Measurements from ENCODE around the gene CDH18.

The CDH18 gene, protein sequence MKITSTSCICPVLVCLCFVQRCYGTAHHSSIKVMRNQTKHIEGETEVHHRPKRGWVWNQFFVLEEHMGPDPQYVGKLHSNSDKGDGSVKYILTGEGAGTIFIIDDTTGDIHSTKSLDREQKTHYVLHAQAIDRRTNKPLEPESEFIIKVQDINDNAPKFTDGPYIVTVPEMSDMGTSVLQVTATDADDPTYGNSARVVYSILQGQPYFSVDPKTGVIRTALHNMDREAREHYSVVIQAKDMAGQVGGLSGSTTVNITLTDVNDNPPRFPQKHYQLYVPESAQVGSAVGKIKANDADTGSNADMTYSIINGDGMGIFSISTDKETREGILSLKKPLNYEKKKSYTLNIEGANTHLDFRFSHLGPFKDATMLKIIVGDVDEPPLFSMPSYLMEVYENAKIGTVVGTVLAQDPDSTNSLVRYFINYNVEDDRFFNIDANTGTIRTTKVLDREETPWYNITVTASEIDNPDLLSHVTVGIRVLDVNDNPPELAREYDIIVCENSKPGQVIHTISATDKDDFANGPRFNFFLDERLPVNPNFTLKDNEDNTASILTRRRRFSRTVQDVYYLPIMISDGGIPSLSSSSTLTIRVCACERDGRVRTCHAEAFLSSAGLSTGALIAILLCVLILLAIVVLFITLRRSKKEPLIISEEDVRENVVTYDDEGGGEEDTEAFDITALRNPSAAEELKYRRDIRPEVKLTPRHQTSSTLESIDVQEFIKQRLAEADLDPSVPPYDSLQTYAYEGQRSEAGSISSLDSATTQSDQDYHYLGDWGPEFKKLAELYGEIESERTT

DNA sequence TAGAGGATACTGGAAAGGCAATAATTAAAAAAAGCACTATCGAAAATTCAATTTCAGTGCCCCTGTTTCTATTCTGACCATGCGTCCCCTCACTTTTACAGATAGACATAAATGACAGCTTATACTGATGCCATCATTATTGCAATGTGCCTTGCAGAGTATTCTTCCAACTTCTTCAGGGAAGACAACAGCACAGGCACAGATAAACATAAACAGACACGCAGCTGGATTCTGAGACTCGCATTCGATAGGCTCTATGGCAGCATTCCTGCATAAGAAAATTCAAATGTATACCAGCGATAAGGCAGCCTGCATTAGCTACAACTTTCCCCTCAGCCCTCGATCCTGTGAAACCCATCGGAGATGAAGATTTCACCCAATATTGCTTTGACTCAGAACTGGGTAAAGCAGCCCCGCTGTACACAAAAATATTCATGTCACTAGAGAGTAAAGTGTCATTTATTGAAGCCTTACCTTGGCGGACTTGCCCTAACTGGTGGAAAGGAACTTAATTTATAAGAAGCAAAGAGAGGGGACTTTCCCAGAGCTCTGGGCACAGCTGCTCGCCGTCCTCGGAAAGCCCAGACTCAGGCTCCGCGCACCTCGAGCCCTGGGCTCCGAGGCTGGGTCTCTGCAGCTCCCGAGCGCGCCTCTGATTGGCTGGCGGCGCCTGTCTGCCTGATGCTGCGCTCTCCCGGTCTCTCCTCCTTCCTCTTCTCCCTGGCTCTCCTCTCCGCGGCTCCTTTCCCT lies at the start of gene CDH18:
Gene CDH18 (minus strand): TSS at position 589 of the 750 bp plus-strand sequence. CDS start 149,214 bp downstream, outside the sequence.
- DNase-seq (ENCODE audit: low spot score): peak; percentile 26

DNA sequence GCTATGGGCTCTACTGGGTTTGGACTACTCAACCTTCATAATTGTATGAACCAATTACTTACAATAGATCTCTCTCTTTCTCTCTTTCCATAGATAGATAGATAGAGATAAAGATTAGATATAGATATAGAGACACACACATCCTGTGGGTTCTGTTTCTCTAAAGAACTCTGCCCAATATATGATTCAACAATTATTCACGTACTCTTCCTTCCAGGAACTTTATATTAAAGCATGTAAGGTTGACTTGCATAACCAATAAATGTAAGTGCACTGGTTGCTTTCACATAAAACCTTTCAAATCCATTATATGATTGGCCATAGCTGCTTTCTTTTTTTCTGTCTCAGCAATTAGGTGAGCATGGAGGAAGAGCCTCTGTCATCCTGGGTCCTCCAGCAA lies 46.7 kb upstream of the CDH18 start:
- no peak for DNase-seq (ENCODE audit: low spot score)

DNA sequence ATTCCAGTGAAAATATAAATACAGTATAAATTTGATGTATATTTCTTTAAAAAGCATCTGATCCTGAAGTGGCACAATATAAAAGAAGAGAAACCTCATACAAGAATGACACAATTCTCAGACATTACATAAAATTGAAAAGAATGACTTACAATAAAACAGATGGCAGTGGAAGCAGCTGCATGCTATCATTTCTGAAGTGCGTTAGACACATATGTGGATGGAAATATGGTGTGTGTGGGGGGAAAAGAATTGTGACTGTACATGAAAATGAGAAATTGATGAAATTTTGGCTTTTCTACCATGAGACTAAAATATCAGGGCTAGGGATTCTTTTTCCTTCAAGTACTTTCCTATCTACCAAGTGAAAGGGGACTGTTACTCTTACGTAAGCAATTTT lies 45.9 kb upstream of the CDH18 start:
- no peak for DNase-seq (ENCODE audit: low spot score)

- DNase-seq (ENCODE audit: low spot score): no peak
Measured at GRCh38 chr5:20032896-20033295, 44.9 kb upstream of the CDH18 start.

DNA sequence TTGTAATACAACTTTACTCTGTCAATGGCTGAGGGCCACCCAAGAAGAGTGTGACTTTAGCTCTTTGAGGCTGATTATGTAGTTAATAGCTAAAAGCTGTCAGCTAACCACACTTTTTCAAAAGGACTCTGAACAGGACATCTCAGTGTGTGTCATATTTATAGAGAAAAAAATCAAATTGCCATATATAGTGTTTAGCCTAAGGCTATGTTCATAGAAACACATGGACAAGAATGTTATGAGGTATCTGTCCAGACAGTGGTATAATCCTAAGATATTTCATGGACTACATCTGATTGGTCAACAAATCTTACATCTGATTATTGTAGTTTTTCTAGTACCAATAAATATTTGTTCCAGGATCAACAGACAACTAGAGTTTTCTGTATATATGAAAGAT lies 42.1 kb upstream of the CDH18 start:
- no peak for DNase-seq (ENCODE audit: low spot score)

DNA sequence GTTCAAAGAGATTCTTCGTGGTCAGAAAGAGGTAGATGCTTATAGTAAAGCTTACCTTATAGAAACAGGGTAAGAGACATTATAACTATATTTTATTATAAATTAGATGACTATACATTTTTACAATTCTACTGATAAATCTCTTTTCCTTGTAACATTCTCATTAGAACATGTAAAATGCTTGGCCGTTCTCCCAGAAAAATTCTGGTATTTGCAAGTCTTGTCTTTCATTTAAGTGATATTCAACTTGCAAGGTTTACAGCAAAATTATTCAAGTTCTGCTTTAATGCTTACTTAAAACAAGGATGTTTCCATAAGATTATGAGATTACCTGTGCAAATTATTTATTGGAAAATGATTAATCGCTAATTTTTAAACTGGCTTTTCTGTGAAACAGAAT lies 41.3 kb upstream of the CDH18 start:
- no peak for DNase-seq (ENCODE audit: low spot score)

GRCh38 chr5:20028506-20028905 lies 40.5 kb upstream of the CDH18 start:
- no peak for DNase-seq (ENCODE audit: low spot score)

GRCh38 chr5:20023686-20024180 lies 35.7 kb upstream of the CDH18 start:
- no peak for DNase-seq (ENCODE audit: low spot score)

- DNase-seq (ENCODE audit: low spot score): no peak
Measured at GRCh38 chr5:20020247-20020646, 32.2 kb upstream of the CDH18 start.

- DNase-seq (ENCODE audit: low spot score): no peak
Measured at GRCh38 chr5:20017021-20017420, 29.0 kb upstream of the CDH18 start.

- no peak for DNase-seq (ENCODE audit: low spot score)
Measured at GRCh38 chr5:20000416-20000815, 12.4 kb upstream of the CDH18 start.

GRCh38 chr5:19988457-19988856 lies 457 bp upstream of the CDH18 start:
- DNase-seq (ENCODE audit: low spot score): no peak

- no peak for DNase-seq (ENCODE audit: low spot score)
Measured at GRCh38 chr5:19986806-19987205, 1.2 kb downstream of the CDH18 start.

DNA sequence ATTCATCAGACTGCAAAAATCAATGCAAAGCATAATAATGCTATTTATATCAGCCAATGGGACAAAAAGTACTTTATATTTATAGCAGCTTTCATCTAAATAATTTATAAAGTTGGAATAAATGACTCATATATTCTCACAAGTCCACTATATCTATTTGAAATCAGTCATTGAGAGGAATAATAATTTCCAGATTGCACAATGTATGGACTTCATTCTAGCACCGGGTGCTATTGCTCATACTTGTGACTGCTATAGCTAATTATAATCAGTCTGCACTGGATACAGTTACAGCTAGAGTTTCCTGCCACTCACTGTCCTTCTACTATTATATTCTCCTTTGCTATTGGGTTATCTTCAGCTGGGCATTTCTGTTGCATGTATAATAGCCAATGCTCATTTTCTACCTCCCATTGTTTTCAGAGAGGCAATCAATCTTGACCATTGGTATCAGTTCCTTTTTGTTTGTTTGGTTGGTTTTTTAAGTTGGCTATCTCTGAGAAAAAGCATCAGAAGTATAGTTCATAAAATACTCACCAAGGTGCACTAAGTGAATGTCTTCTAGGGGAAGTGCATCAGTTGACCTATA lies 1.9 kb downstream of the CDH18 start:
- DNase-seq (ENCODE audit: low spot score): no peak

DNA sequence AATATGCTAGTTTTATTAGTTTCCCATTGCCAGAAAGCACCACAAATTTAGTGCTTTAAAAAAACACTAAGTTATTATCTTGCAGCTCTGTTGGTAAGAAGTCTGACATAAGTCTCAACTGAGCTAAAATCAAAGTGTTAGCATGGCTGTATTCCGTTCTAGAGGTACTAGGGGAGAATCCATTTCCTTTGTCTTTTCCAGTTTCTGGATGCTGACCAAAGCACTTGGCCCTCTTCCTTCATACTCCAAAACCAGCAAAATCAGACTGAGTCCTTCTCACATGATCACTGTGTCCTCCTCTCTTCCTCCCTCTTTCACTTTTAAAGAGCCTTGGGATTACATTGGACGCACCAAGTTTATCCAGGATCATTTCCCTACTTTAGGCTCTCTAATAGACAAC lies 9.5 kb downstream of the CDH18 start:
- no peak for DNase-seq (ENCODE audit: low spot score)

DNA sequence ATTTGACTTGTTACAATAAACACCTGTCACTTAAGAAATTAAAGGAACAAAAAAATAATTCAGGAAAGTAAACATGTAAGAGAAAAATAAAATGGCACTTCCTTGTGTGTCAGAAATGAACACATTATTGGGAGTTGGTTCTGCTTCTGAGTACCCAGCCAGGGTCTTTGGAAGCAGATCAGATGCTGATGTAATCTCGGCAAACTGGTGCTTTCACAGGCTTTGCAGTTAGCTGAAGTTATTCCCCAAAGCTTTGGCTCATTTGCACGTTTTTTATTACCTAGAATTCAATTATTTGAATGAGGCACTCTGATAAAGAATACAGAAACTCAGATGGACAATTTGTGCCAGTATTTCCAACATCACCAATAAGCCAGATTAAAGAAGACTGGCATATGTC lies 10.9 kb downstream of the CDH18 start:
- no peak for DNase-seq (ENCODE audit: low spot score)

- no peak for DNase-seq (ENCODE audit: low spot score)
Measured at GRCh38 chr5:19975795-19976194, 12.2 kb downstream of the CDH18 start.

DNA sequence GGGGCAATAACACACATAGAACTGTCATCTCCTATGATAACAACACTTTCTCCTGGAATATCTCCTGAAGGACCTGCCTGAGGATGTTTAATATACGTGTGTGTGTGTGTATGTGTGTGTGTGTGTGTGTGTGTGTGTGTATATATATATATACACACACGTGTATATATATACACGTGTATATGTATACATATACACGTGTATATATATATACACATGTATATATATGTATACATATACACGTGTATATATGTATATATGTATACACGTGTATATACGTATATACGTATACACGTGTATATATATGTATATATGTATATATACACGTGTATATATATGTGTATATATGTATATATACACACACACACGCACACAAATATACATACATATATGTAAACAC lies 27.5 kb downstream of the CDH18 start:
- no peak for DNase-seq (ENCODE audit: low spot score)

DNA sequence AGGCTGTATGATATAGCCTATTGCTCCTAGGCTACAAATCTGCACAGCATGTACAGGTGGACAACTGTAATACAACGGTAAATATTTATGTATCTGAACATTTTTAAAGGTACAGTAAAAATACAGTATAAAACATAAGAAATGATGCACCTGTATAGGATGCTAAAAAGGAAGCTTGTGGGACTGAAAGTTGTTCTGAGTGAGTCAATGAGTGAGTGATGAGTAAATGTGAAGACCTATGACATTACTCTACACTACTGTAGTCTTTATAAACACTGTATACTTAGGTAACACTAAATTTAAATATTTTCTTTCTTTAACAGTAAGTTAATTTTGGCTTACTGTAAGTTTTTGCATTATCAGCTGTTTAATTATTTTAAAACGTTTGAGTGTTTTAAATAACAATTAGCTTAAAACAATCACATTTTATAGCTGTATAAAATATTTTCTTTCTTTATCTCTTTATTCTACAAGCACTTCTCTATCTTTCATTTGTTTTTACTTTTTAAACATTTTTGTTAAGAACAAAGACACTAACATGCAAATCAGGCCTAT lies 28.1 kb downstream of the CDH18 start:
- DNase-seq (ENCODE audit: low spot score): no peak

DNA sequence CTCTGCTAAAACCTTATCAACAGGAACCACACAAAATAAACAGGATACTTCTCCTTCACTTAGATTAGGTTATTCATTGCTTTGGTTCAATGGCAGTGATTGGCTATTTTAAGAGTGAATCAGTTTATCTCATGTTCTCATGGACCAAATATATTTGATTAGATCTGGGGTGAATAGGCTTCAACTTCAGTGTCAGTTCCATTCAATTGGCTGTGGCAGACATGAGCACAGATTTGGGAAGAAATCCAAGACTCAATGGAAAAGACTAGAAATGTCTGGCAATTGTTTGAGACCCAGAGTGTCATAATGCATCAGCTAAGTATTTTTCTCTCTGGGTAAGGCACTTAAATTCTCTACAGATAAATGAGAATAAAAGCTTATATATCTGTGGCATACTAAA lies 37.1 kb downstream of the CDH18 start:
- DNase-seq (ENCODE audit: low spot score): no peak

DNA sequence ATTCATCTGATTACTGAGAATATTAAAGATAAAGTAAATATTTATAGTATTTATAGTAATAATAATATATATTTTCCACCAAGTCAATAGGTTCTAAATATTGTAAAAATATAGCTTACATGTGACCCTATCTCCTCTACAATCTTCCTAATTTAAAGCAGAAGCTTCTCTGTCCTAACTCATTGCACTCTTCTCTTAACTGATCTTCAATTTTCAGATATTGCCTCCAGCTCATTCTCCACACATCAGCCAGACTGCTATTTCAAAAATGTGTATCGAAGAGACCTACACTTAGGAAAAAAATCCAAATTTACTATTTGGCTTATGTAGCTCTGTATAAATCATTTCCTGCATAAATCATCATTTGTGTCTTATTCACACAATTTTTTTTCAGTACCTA lies 47.8 kb downstream of the CDH18 start:
- no peak for DNase-seq (ENCODE audit: low spot score)

- no peak for DNase-seq (ENCODE audit: low spot score)
Measured at GRCh38 chr5:19930451-19930850, 57.5 kb downstream of the CDH18 start.

Data from kidney capillary endothelial cell (primary cell).